Uterus (tissue), 2 donors: ENCODE data around the gene PHC2.

Experiments
- POLR2A ChIP-seq, 2 donors: fragments of 450-650 bp; IDR thresholded peaks; one replicate each; pipeline ENCODE4 v1.6.1; 2016; ENCODE audit warnings: antibody characterized with exemption in 2 of 2, mild to moderate bottlenecking in 1 of 2, moderate library complexity in 1 of 2
- TF ChIP-seq, protein P1 (sequence below), 4 experiments: fragments of 200-600 bp in 2 of 4; fragments of 450-650 bp in 2 of 4; sonication (generic) in 2 of 4; IDR thresholded peaks; one replicate each; pipeline ENCODE4 v1.5.1; 2016 to 2019; ENCODE audit warnings: antibody characterized with exemption in 4 of 4, mild to moderate bottlenecking in 2 of 4, moderate library complexity in 1 of 4

DNA sequence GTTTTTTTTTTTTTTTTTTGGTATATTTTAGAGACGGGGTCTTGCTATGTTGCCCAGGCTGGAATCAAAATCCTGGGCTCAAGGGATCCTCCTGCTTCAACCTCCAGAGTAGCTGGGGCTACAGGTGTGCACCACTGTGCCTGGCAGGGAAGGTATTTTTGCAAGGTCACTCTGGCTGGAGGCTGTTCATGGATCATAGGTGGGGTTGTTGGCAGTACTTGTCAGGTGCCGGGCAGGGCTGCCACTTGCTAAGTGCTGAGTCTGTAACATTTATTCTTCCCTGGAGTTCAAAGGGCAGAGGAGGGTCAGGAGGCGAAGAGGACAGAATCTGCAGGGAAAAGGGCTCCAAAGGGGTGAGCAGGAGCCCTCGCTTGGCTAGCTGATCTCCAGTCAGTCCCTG, 134.1 kb downstream of the PHC2 start:
- no peak for TF ChIP-seq POLR2A (IDR thresholded peaks at IDR 0.05)
- TF ChIP-seq, protein P1, sequence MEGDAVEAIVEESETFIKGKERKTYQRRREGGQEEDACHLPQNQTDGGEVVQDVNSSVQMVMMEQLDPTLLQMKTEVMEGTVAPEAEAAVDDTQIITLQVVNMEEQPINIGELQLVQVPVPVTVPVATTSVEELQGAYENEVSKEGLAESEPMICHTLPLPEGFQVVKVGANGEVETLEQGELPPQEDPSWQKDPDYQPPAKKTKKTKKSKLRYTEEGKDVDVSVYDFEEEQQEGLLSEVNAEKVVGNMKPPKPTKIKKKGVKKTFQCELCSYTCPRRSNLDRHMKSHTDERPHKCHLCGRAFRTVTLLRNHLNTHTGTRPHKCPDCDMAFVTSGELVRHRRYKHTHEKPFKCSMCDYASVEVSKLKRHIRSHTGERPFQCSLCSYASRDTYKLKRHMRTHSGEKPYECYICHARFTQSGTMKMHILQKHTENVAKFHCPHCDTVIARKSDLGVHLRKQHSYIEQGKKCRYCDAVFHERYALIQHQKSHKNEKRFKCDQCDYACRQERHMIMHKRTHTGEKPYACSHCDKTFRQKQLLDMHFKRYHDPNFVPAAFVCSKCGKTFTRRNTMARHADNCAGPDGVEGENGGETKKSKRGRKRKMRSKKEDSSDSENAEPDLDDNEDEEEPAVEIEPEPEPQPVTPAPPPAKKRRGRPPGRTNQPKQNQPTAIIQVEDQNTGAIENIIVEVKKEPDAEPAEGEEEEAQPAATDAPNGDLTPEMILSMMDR (IDR thresholded peaks at IDR 0.05): no peak
